ENCODE measurements around the gene ZC3H4. TPM values are rescaled to one million over a fixed set of nuclear protein-coding genes. Genes with fewer than 3 reads are reported as not detected.

ZC3H4 gene
- total and polyA plus RNA-seq, 9 of the 15 experiments (the other 6 are each of a cell fraction or from before 2014, with no cell fraction given): 2.2 to 75.6 (median 18.3) TPM

GRCh38 chr19:47123406-47123805 is 9.8 kb upstream of the ZC3H4 start (continued):
- no peak for TF ChIP-seq FOXK1 (CRISPR knock-in tag; IDR thresholded peaks at IDR 0.05; ENCODE audit: borderline replicate concordance)

- ChIA-PET POLR2A (interaction anchor here (0.5 to 3.9 kb wide), 4 partner anchors 9 to 235 kb away, joined by 3 to 31 read pairs (median 6); partner anchors contain the start of genes SAE1 and ZC3H4), CTCF (ENCODE audit: low intra/inter-chr PET ratio) (interaction anchor here (0.6 to 0.8 kb wide), 2 partner anchors 44 to 77 kb away, joined by 3 to 5 read pairs; no protein-coding TSS in a partner anchor)
- H3K27me3 ChIP-seq (ENCODE audit: control insufficient read depth in 2 of 2, insufficient read depth in 2 of 2, low read length in 2 of 2): no peaks in the 10 kb centered on the region
- H3K9ac ChIP-seq (ENCODE audit: insufficient read depth in 1 of 2, low read depth in 2 of 2, low read length in 2 of 2): peak overlapping the region in 1 of 2 experiments; percentile 7; a peak in 1 of 4 replicates
- no peaks in the 10 kb centered on the region for H3K79me2 ChIP-seq (ENCODE audit: control insufficient read depth, insufficient read depth, low read length)
- H3K4me2 ChIP-seq (ENCODE audit: insufficient read depth, low read length): no peak overlapping the region
- no peak overlapping the region for H3K4me3 ChIP-seq
- no peak for FAIRE-seq
- H3K4me1 ChIP-seq (replicated peaks in 1 of 2; ENCODE audit: control insufficient read depth in 2 of 2, insufficient read depth in 2 of 2, low read length in 2 of 2): peaks cover 0 to 9% of the 10 kb centered on the region in 2 experiments; a peak in 3 of 5 replicates
- BruUV-seq (replicated peaks): no TSS peak
- no peaks in the 10 kb centered on the region for H3K36me3 ChIP-seq (ENCODE audit: control insufficient read depth, insufficient read depth, low read length)
- H3K9me1 ChIP-seq (ENCODE audit: control insufficient read depth, insufficient read depth, low read length): no peaks in the 10 kb centered on the region
- no peak for ATAC-seq
- in situ Hi-C loops (cut with MboI) (loop anchor here (10.0 kb wide), 1 partner anchor 268 kb away; the partner anchor contains the start of gene AP2S1), intact Hi-C loops (cut with micrococcal nuclease) (no loop called here)
- DNase-seq (ENCODE audit: extremely low read depth in 1 of 4, low spot score in 3 of 4): no peak
- peak overlapping the region; percentile 44; the same call in 1 of the 2 replicates for H2AFZ ChIP-seq (ENCODE audit: low read depth, low read length)
- H3K27ac ChIP-seq (ENCODE audit: extremely low read depth, low read depth, low read length): no peak overlapping the region
- peak; percentile 39 for TF ChIP-seq ARID1B (IDR thresholded peaks at IDR 0.05)
- no peak for TF ChIP-seq ZSCAN32 (CRISPR knock-in tag; IDR thresholded peaks at IDR 0.05)
- no peak for TF ChIP-seq SUPT5H (IDR thresholded peaks at IDR 0.05)
- peak; percentile 56 for TF ChIP-seq ADNP (tag; IDR thresholded peaks at IDR 0.05)
- peak; percentile 37; the same call in 1 of the 2 replicates for TF ChIP-seq BCOR (IDR thresholded peaks at IDR 0.05)
- no peak for TF ChIP-seq SAFB2 (IDR thresholded peaks at IDR 0.05; ENCODE audit: borderline replicate concordance, low read depth, low read length, severe bottlenecking)
- TF ChIP-seq ZBTB33 (CRISPR knock-in tag; IDR thresholded peaks at IDR 0.05): peak; percentile 37; the same call in 1 of the 2 replicates
- no peak for TF ChIP-seq NFE2 (IDR thresholded peaks at IDR 0.05; ENCODE audit: low read depth)
- no peak for TF ChIP-seq ZNF395 (CRISPR knock-in tag; IDR thresholded peaks at IDR 0.05)
- TF ChIP-seq ETS1 (conservative IDR thresholded peaks at IDR 0.05; ENCODE audit: control insufficient read depth, low read depth, low read length): no peak
- TF ChIP-seq DPF2 (IDR thresholded peaks at IDR 0.05): 0 out of 2 replicates have a peak, but pooled peaks have one; percentile 21
- WGBS (ENCODE audit: insufficient coverage, low coverage, missing lambda C conversion rate): 61% methylated on average over 14 of the region's 14 CpGs
- H3K9me3 ChIP-seq (replicated peaks; ENCODE audit: control insufficient read depth, insufficient read depth, low read depth, low read length): no peaks in the 10 kb centered on the region
- H4K20me1 ChIP-seq (replicated peaks; ENCODE audit: control insufficient read depth, insufficient read depth, low read length): no peaks in the 10 kb centered on the region
These were observed 9.1 kb upstream of the ZC3H4 start for GRCh38 chr19:47122359-47123335.
